HG02981 (cell line): ENCODE data around the gene TCFL5.

ENCODE experiments used
- ATAC-seq: cut with Tn5 transposase; IDR thresholded peaks from one replicate; pipeline ENCODE4 v1.9.1; 2021; ENCODE audit warnings: mild to moderate bottlenecking, moderate library complexity; ENCODE audit not compliant: unreplicated experiment

The TCFL5 gene

GRCh38 chr20:62861726-62862336 is at the start of gene TCFL5:
TCFL5 (minus strand) TSS chr20:62861822; CDS start chr20:62861670, 152 bp downstream.
- ATAC-seq: peak; percentile 57

GRCh38 chr20:62910777-62911497 is 49.3 kb upstream of the TCFL5 start:
- ATAC-seq: no peak

GRCh38 chr20:62910217-62910766 is 48.7 kb upstream of the TCFL5 start:
- no peak for ATAC-seq

GRCh38 chr20:62908971-62909791 is 47.6 kb upstream of the TCFL5 start:
- ATAC-seq: no peak

GRCh38 chr20:62907384-62908317 is 46.0 kb upstream of the TCFL5 start:
- no peak for ATAC-seq

- ATAC-seq: no peak
Measured at GRCh38 chr20:62906647-62907375, 45.2 kb upstream of the TCFL5 start.

- ATAC-seq: no peak
Measured at GRCh38 chr20:62906209-62906608, 44.6 kb upstream of the TCFL5 start.

- no peak for ATAC-seq
Measured at GRCh38 chr20:62905536-62906117, 44.0 kb upstream of the TCFL5 start.

- no peak for ATAC-seq
Measured at GRCh38 chr20:62902926-62903615, 41.4 kb upstream of the TCFL5 start.

GRCh38 chr20:62901891-62902290 is 40.3 kb upstream of the TCFL5 start:
- no peak for ATAC-seq

- peak; percentile 11 for ATAC-seq
Measured at GRCh38 chr20:62900692-62901584, 39.3 kb upstream of the TCFL5 start.

- peak; percentile 78 for ATAC-seq
Measured at GRCh38 chr20:62900052-62900691, 38.5 kb upstream of the TCFL5 start.

GRCh38 chr20:62899633-62900051 is 38.0 kb upstream of the TCFL5 start:
- ATAC-seq: no peak

- no peak for ATAC-seq
Measured at GRCh38 chr20:62898970-62899632, 37.5 kb upstream of the TCFL5 start.

- ATAC-seq: no peak
Measured at GRCh38 chr20:62898093-62898964, 36.7 kb upstream of the TCFL5 start.

GRCh38 chr20:62897666-62898065 is 36.0 kb upstream of the TCFL5 start:
- no peak for ATAC-seq
